Kidney (tissue), 14 donors: ENCODE data around the gene QPRT. TPM values are rescaled to one million over a fixed set of nuclear protein-coding genes. Genes with fewer than 3 reads are reported as not detected.
A peak's percentile ranks its signal among the peaks of the same experiment; 100 is the strongest.
"Not testable (repeated sequence)": the region's sequence is repeated elsewhere in the genome, so short reads cannot be mapped to it uniquely, and the experiment has no call there.

Source experiments
- DNase-seq, 5 donors: peaks; one replicate each; pipeline ENCODE4 v3.0.0-alpha.2; 2013 to 2020
- FAIRE-seq: peaks from 2 replicates; lab custom pipeline; 2012; peaks lifted over from hg19 to GRCh38; lab: Jason Lieb, UNC
- H3K27ac ChIP-seq, 2 donors: one replicate each; pipeline ENCODE4 v1.7.0; 2013; ENCODE audit warnings: low read depth in 2 of 2, low read length in 2 of 2, inconsistent platforms in 1 of 2
- H3K27me3 ChIP-seq: one replicate; pipeline ENCODE4 v1.7.1; 2013; ENCODE audit warnings: low read length, inconsistent platforms; ENCODE audit not compliant: control insufficient read depth, insufficient read depth
- H3K36me3 ChIP-seq, 3 donors: one replicate each; pipeline versions ENCODE4 v1.7.0 to v1.7.1; 2013; ENCODE audit warnings: low read length in 3 of 3, control low read depth in 1 of 3, inconsistent platforms in 1 of 3; ENCODE audit not compliant: insufficient read depth in 3 of 3, control insufficient read depth in 2 of 3
- H3K4me1 ChIP-seq, 3 donors: one replicate each; pipeline versions ENCODE4 v1.7.0 to v1.7.1; 2013; ENCODE audit warnings: low read length in 3 of 3, inconsistent platforms in 1 of 3, low read depth in 1 of 3; ENCODE audit not compliant: control insufficient read depth in 2 of 3, insufficient read depth in 2 of 3
- H3K4me3 ChIP-seq, 3 donors: one replicate each; pipeline versions ENCODE4 v1.7.0 to v1.8.1; 2013; ENCODE audit warnings: low read length in 3 of 3, control low read depth in 1 of 3, inconsistent platforms in 1 of 3
- H3K9ac ChIP-seq, 3 donors: one replicate each; pipeline versions ENCODE4 v1.7.0 to v1.7.1; 2013; ENCODE audit warnings: low read length in 3 of 3, control low read depth in 1 of 3, inconsistent platforms in 1 of 3
- H3K9me3 ChIP-seq, 3 donors: one replicate each; pipeline versions ENCODE4 v1.7.0 to v1.7.1; 2013; ENCODE audit warnings: low read length in 3 of 3, control low read depth in 1 of 3, inconsistent platforms in 1 of 3; ENCODE audit not compliant: control insufficient read depth in 2 of 3, insufficient read depth in 1 of 3
- CTCF ChIP-seq: IDR thresholded peaks from 3 replicates; pipeline ENCODE4 v1.5.1; 2012; ENCODE audit warnings: mild to moderate bottlenecking, moderate library complexity, borderline replicate concordance; ENCODE audit not compliant: insufficient read depth; ENCODE audit errors: extremely low read depth
- intact Hi-C: fragments of 100-400 bp; cut with DNase I; formaldehyde crosslinking; loops from one replicate; pipeline ENCODE4 v1.11.1; 2022
- polyA plus RNA-seq: library from polyadenylated mRNA; stranded (reverse); fragments of 350-450 nt; fragmentation: Illumina TruSeq; extraction: RNeasy Lipid Tissue Mini Kit (QIAGEN cat#74804); gene quantifications from one replicate; pipeline ENCODE4 v1.2.3, GENCODE V29; 2014; ENCODE audit warnings: low read depth, low replicate concordance; ENCODE audit not compliant: insufficient read depth
- total RNA-seq: library from RNA; stranded (reverse); fragmentation: NEBNext Ultra II Directional; extraction: Animal tissue kit (Norgen Biotek cat#: 25700); gene quantifications from one replicate; pipeline ENCODE4 v1.2.1, GENCODE V29; 2021
- donor health status: control.
- donor health status: control.
- donor health status: control.
- donor health status: control.
- donor health status: control.
- donor health status: DM: yes; HTN: yes; CAD: no.
- donor health status: Normal renal cell carcinoma (clear cell type).

Gene QPRT
- total and polyA plus RNA-seq, 2 donors from 2014 or later, result 13.9 to 168 TPM

- Histone ChIP-seq H3K27ac (no peak overlapping the region), H3K9me3 (no peaks in the 10 kb centered on the region), H3K4me3 (no peak overlapping the region), H3K27me3 (no peaks in the 10 kb centered on the region), H3K9ac (no peak overlapping the region), H3K36me3 (no peaks in the 10 kb centered on the region), H3K4me1 (no peaks in the 10 kb centered on the region)
- no peak for FAIRE-seq
- TF ChIP-seq CTCF, result no peak
- intact Hi-C loops, result no loop called here
- no peak for DNase-seq
These were observed 48.5 kb downstream of the QPRT start for GRCh38 chr16:29727452-29727851.

GRCh38 chr16:29729116-29729521 is 50.1 kb downstream of the QPRT start:
- Histone ChIP-seq H3K27me3 (no peaks in the 10 kb centered on the region), H3K36me3 (no peaks in the 10 kb centered on the region), H3K27ac (no peak overlapping the region), H3K9me3 (no peaks in the 10 kb centered on the region), H3K9ac (peak overlapping the region in 1 of 3 donors; percentile 46), H3K4me1 (no peaks in the 10 kb centered on the region), H3K4me3 (peak overlapping the region in 1 of 3 donors; percentile 32)
- DNase-seq, result peak in 2 of 5 donors; percentile 56 to 70
- no peak for FAIRE-seq
- intact Hi-C loops, result no loop called here
- peak; percentile 45 for TF ChIP-seq CTCF

GRCh38 chr16:29730649-29731048 is 51.7 kb downstream of the QPRT start:
- H3K4me1 ChIP-seq, result no peaks in the 10 kb centered on the region
- H3K36me3 ChIP-seq, result no peaks in the 10 kb centered on the region
- intact Hi-C loops, result no loop called here
- no peak for FAIRE-seq
- no peaks in the 10 kb centered on the region for H3K27me3 ChIP-seq
- no peak overlapping the region for H3K4me3 ChIP-seq
- no peak for TF ChIP-seq CTCF
- no peak overlapping the region for H3K27ac ChIP-seq
- H3K9me3 ChIP-seq, result no peaks in the 10 kb centered on the region
- no peak overlapping the region for H3K9ac ChIP-seq
- DNase-seq, result no peak

GRCh38 chr16:29731768-29732601 is 53.0 kb downstream of the QPRT start:
- intact Hi-C loops, H3K27me3 ChIP-seq, FAIRE-seq, H3K9ac ChIP-seq, H3K36me3 ChIP-seq, DNase-seq, H3K4me1 ChIP-seq, H3K4me3 ChIP-seq, H3K27ac ChIP-seq, H3K9me3 ChIP-seq: not testable (repeated sequence)
